ENCODE results near the gene RASL10B.
A peak's percentile ranks its signal among the peaks of the same experiment; 100 is the strongest.
"Not testable (repeated sequence)": the region's sequence is repeated elsewhere in the genome, so short reads cannot be mapped to it uniquely, and the experiment has no call there.

The RASL10B gene

GRCh38 chr17:35731239-35731916, at the start of gene RASL10B:
RASL10B (plus strand) TSS chr17:35731639; CDS start chr17:35735185, 3,546 bp downstream.
- peak; percentile 65 to 67 for DNase-seq

- no peak for DNase-seq
Observed at GRCh38 chr17:35683591-35683990, 47.8 kb upstream of the RASL10B start.

- DNase-seq: no peak
Observed at GRCh38 chr17:35684055-35684802, 47.2 kb upstream of the RASL10B start.

- DNase-seq: no peak
Observed at GRCh38 chr17:35692512-35693210, 38.8 kb upstream of the RASL10B start.

- no peak for DNase-seq
Observed at GRCh38 chr17:35693662-35694061, 37.8 kb upstream of the RASL10B start.

GRCh38 chr17:35694906-35695305, 36.5 kb upstream of the RASL10B start:
- no peak for DNase-seq

GRCh38 chr17:35695613-35696012, 35.8 kb upstream of the RASL10B start:
- no peak for DNase-seq

- DNase-seq: no peak
Observed at GRCh38 chr17:35698800-35699199, 32.6 kb upstream of the RASL10B start.

- DNase-seq: no peak
Observed at GRCh38 chr17:35700150-35700549, 31.3 kb upstream of the RASL10B start.

GRCh38 chr17:35701491-35701890, 29.9 kb upstream of the RASL10B start:
- no peak for DNase-seq

- not testable (repeated sequence) for DNase-seq
Observed at GRCh38 chr17:35703308-35703707, 28.1 kb upstream of the RASL10B start.

- no peak for DNase-seq
Observed at GRCh38 chr17:35705230-35705629, 26.2 kb upstream of the RASL10B start.

- no peak for DNase-seq
Observed at GRCh38 chr17:35705705-35706104, 25.7 kb upstream of the RASL10B start.

- DNase-seq: no peak
Observed at GRCh38 chr17:35708149-35708548, 23.3 kb upstream of the RASL10B start.

GRCh38 chr17:35708951-35709350, 22.5 kb upstream of the RASL10B start:
- DNase-seq: no peak

- no peak for DNase-seq
Observed at GRCh38 chr17:35709874-35710273, 21.6 kb upstream of the RASL10B start.

GRCh38 chr17:35710950-35711349, 20.5 kb upstream of the RASL10B start:
- no peak for DNase-seq

GRCh38 chr17:35713069-35713728, 18.2 kb upstream of the RASL10B start:
- DNase-seq: no peak

GRCh38 chr17:35714988-35715387, 16.5 kb upstream of the RASL10B start:
- DNase-seq: no peak

- DNase-seq: no peak
Observed at GRCh38 chr17:35715416-35715815, 16.0 kb upstream of the RASL10B start.

GRCh38 chr17:35716173-35716572, 15.3 kb upstream of the RASL10B start:
- DNase-seq: no peak

GRCh38 chr17:35716897-35717465, 14.5 kb upstream of the RASL10B start:
- no peak for DNase-seq

- no peak for DNase-seq
Observed at GRCh38 chr17:35717475-35717874, 14.0 kb upstream of the RASL10B start.

All from stimulated activated CD4-positive, alpha-beta T cell treated with anti-CD3 and anti-CD28 coated beads, Interleukin-2, amount 100 ng/mL, for 24 hours (primary cell).